Measurements from ENCODE around the gene TEAD1. TPM values are rescaled to one million over a fixed set of nuclear protein-coding genes. Genes with fewer than 3 reads are reported as not detected.

The TEAD1 gene
- polyA plus RNA-seq, 1 donor (not counting 4 experiments of a cell fraction or from before 2014, with no cell fraction given): 32.7 TPM

GRCh38 chr11:12943311-12943710 lies 269.1 kb downstream of the TEAD1 start:
- FAIRE-seq (no peak), DNase-seq (ENCODE audit: low read depth, low spot score) (no peak)
- Histone ChIP-seq H3K4me2 (ENCODE audit: control insufficient read depth, extremely low read depth, insufficient read depth, low read depth, low read length) (no peak overlapping the region), H4K20me1 (ENCODE audit: control insufficient read depth, extremely low read depth, insufficient read depth, low read length) (no peaks in the 10 kb centered on the region), H3K4me1 (ENCODE audit: control insufficient read depth, extremely low read depth, insufficient read depth, low read length) (no peaks in the 10 kb centered on the region), H3K36me3 (ENCODE audit: control insufficient read depth in 2 of 2, extremely low read depth in 1 of 2, insufficient read depth in 2 of 2, low read length in 2 of 2) (peaks cover 9 to 17% of the 10 kb centered on the region in 2 experiments), H3K4me3 (ENCODE audit: control insufficient read depth in 2 of 3, extremely low read depth in 1 of 3, insufficient read depth in 2 of 3, low read depth in 1 of 3, low read length in 3 of 3) (no peak overlapping the region), H3K27me3 (ENCODE audit: control insufficient read depth, extremely low read depth, insufficient read depth, low read length) (no peaks in the 10 kb centered on the region), H3K9me1 (ENCODE audit: control insufficient read depth, extremely low read depth, insufficient read depth, low read length) (no peaks in the 10 kb centered on the region), H2AFZ (ENCODE audit: control insufficient read depth, low read length) (no peak overlapping the region), H3K27ac (ENCODE audit: control insufficient read depth, insufficient read depth, low read length) (no peak overlapping the region), H3K79me2 (ENCODE audit: control insufficient read depth, insufficient read depth, low read length) (no peaks in the 10 kb centered on the region), H3K9ac (ENCODE audit: control insufficient read depth, extremely low read depth, insufficient read depth, low read length) (no peak overlapping the region), H3K9me3 (ENCODE audit: control insufficient read depth, low read depth, low read length) (no peaks in the 10 kb centered on the region)
- TF ChIP-seq EZH2 (IDR thresholded peaks at IDR 0.05; ENCODE audit: low read length) (no peak), CTCF (optimal IDR thresholded peaks at IDR 0.05 in 1 of 3, IDR thresholded peaks at IDR 0.05 in 1 of 3, conservative IDR thresholded peaks at IDR 0.05 in 1 of 3; ENCODE audit: extremely low read depth in 1 of 3, insufficient read depth in 2 of 3, low read length in 3 of 3) (no peak)
- dilution Hi-C loops (cut with MboI; ENCODE audit: extremely low pct_ligation_motif_present, low sequenced_read_pairs): no loop called here

- Histone ChIP-seq H3K27ac (ENCODE audit: control insufficient read depth, insufficient read depth, low read length) (no peak overlapping the region), H3K27me3 (ENCODE audit: control insufficient read depth, extremely low read depth, insufficient read depth, low read length) (no peaks in the 10 kb centered on the region), H2AFZ (ENCODE audit: control insufficient read depth, low read length) (no peak overlapping the region), H3K4me3 (ENCODE audit: control insufficient read depth in 2 of 3, extremely low read depth in 1 of 3, insufficient read depth in 2 of 3, low read depth in 1 of 3, low read length in 3 of 3) (no peak overlapping the region), H3K79me2 (ENCODE audit: control insufficient read depth, insufficient read depth, low read length) (no peaks in the 10 kb centered on the region), H3K9me3 (ENCODE audit: control insufficient read depth, low read depth, low read length) (no peaks in the 10 kb centered on the region), H3K36me3 (ENCODE audit: control insufficient read depth in 2 of 2, extremely low read depth in 1 of 2, insufficient read depth in 2 of 2, low read length in 2 of 2) (peaks cover 6 to 11% of the 10 kb centered on the region in 2 experiments), H3K9ac (ENCODE audit: control insufficient read depth, extremely low read depth, insufficient read depth, low read length) (no peak overlapping the region), H3K9me1 (ENCODE audit: control insufficient read depth, extremely low read depth, insufficient read depth, low read length) (peaks cover 2% of the 10 kb centered on the region), H3K4me2 (ENCODE audit: control insufficient read depth, extremely low read depth, insufficient read depth, low read depth, low read length) (no peak overlapping the region), H3K4me1 (ENCODE audit: control insufficient read depth, extremely low read depth, insufficient read depth, low read length) (no peaks in the 10 kb centered on the region), H4K20me1 (ENCODE audit: control insufficient read depth, extremely low read depth, insufficient read depth, low read length) (no peaks in the 10 kb centered on the region)
- TF ChIP-seq EZH2 (IDR thresholded peaks at IDR 0.05; ENCODE audit: low read length): no peak
- TF ChIP-seq CTCF (optimal IDR thresholded peaks at IDR 0.05 in 1 of 3, IDR thresholded peaks at IDR 0.05 in 1 of 3, conservative IDR thresholded peaks at IDR 0.05 in 1 of 3; ENCODE audit: extremely low read depth in 1 of 3, insufficient read depth in 2 of 3, low read length in 3 of 3): no peak
- dilution Hi-C loops (cut with MboI; ENCODE audit: extremely low pct_ligation_motif_present, low sequenced_read_pairs): no loop called here
- FAIRE-seq (no peak), DNase-seq (ENCODE audit: low read depth, low spot score) (no peak)
These were observed 270.7 kb downstream of the TEAD1 start for GRCh38 chr11:12944889-12945288.
